Naive thymus-derived CD8-positive, alpha-beta T cell (primary cell): Measurements from ENCODE around the gene ARCN1. TPM values are rescaled to one million over a fixed set of nuclear protein-coding genes. Genes with fewer than 3 reads are reported as not detected.

Source experiments
- ATAC-seq, 2 donors: fragments of 150-1000 bp; cut with Tn5 transposase in 1 of 2; sonication (Bioruptor Pico), chemical (Tn5 transposase) in 1 of 2; 1 replicate in 1 of 2; 2 replicates in 1 of 2; pipeline ENCODE4 v1.10.0; 2021; ENCODE audit warnings: mild to moderate bottlenecking in 2 of 2, moderate library complexity in 2 of 2
- POLR2A ChIA-PET: fragments of 350-600 bp; sonication (Branson Sonifier 250); formaldehyde crosslinking; loops from one replicate; lab custom pipeline; 2021; ENCODE audit warnings: antibody characterized with exemption; lab: Charles Lee
- DNase-seq, 10 donors: peaks; one replicate each; pipeline versions ENCODE4 v3.0.0 to v3.0.0-alpha.2; 2020 to 2022
- H3K27ac Mint-ChIP-seq, 10 donors: one replicate each; pipeline ENCODE4 v1.8.0; 2020 to 2022; ENCODE audit warnings: mild to moderate bottlenecking in 10 of 10, mixed read lengths in 10 of 10, moderate library complexity in 4 of 10, inconsistent platforms in 1 of 10
- H3K27me3 Mint-ChIP-seq, 5 donors: one replicate each; pipeline ENCODE4 v1.8.0; 2021 to 2022; ENCODE audit warnings: mixed read lengths in 5 of 5
- H3K36me3 Mint-ChIP-seq, 3 donors: one replicate each; pipeline ENCODE4 v1.8.0; 2020 to 2022; ENCODE audit warnings: mixed read lengths in 3 of 3, mild to moderate bottlenecking in 2 of 3, inconsistent platforms in 1 of 3
- H3K4me1 Mint-ChIP-seq, 4 donors: one replicate each; pipeline ENCODE4 v1.8.0; 2021 to 2022; ENCODE audit warnings: mixed read lengths in 4 of 4
- H3K4me3 Mint-ChIP-seq, 10 donors: one replicate each; pipeline ENCODE4 v1.8.0; 2020 to 2022; ENCODE audit warnings: mild to moderate bottlenecking in 10 of 10, mixed read lengths in 10 of 10, moderate library complexity in 6 of 10, inconsistent platforms in 1 of 10
- H3K9me3 Mint-ChIP-seq, 9 donors: one replicate each; pipeline ENCODE4 v1.8.0; 2020 to 2022; ENCODE audit warnings: mixed read lengths in 9 of 9, mild to moderate bottlenecking in 3 of 9, inconsistent platforms in 1 of 9, moderate library complexity in 1 of 9
- microRNA-seq: library from miRNA; unstranded; fragments of <30 nt; microRNA quantifications from one replicate; pipeline ENCODE4 v1.2.0, GENCODE V29; 2022; ENCODE audit warnings: borderline microRNAs expressed
- polyA plus RNA-seq, 3 donors: library from polyadenylated mRNA; unstranded; fragments of 300-500 nt; fragmentation: Illumina TruSeq; gene quantifications; one replicate each; pipeline ENCODE4 v1.2.3, GENCODE V29; 2021
- total RNA-seq, 8 experiments: library from RNA in 2 of 8; stranded (reverse) in 2 of 8; gene quantifications; one replicate each; pipeline ENCODE4 v1.2.3 and lab custom pipeline; 2021 to 2026

The ARCN1 gene
- total and polyA plus RNA-seq, 5 experiments from 2014 or later = 106 to 138 (median 121) TPM

GRCh38 chr11:118651820-118652219 lies 79.6 kb downstream of the ARCN1 start:
- H3K27ac Mint-ChIP-seq = no peak overlapping the region
- no peaks in the 10 kb centered on the region for H3K36me3 Mint-ChIP-seq
- no peaks in the 10 kb centered on the region for H3K9me3 Mint-ChIP-seq
- H3K27me3 Mint-ChIP-seq = no peaks in the 10 kb centered on the region
- ATAC-seq (no peak), DNase-seq (no peak)
- peaks cover 7 to 11% (median 8%) of the 10 kb centered on the region in 4 donors for H3K4me1 Mint-ChIP-seq
- no peak overlapping the region for H3K4me3 Mint-ChIP-seq
- POLR2A ChIA-PET = no interaction called here

Small RNAs within 50 kb of the gene (microRNA-seq; reads per million reads assigned to microRNA genes)
- not detected for gene MIR6716

Other genes with a start within 250 kb of the ARCN1 start
- gene CD3D, start 229.7 kb upstream of the ARCN1 start, total RNA-seq = 100 to 1,000 TPM; 355 to 362 TPM
- 1,000 to 10,000 TPM; 1,161 to 1,259 (median 1,215) TPM for gene CD3D, start 229.7 kb upstream of the ARCN1 start, polyA plus RNA-seq
- 100 to 1,000 TPM; 202 to 209 TPM for gene CD3G, start 228.1 kb upstream of the ARCN1 start, total RNA-seq
- 100 to 1,000 TPM; 397 to 400 (median 397) TPM for gene CD3G, start 228.1 kb upstream of the ARCN1 start, polyA plus RNA-seq
- gene UBE4A, start 212.8 kb upstream of the ARCN1 start, total RNA-seq = 10 to 100 TPM; 48.7 to 52.8 TPM
- gene UBE4A, start 212.8 kb upstream of the ARCN1 start, polyA plus RNA-seq = 10 to 100 TPM; 20.7 to 31.0 (median 24.3) TPM
- 100 to 1,000 TPM; 145 to 172 TPM for gene ATP5MG, start 170.8 kb upstream of the ARCN1 start, total RNA-seq
- 100 to 1,000 TPM; 649 to 923 (median 790) TPM for gene ATP5MG, start 170.8 kb upstream of the ARCN1 start, polyA plus RNA-seq
- 100 to 1,000 TPM; 149 to 161 TPM for gene KMT2A, start 135.9 kb upstream of the ARCN1 start, total RNA-seq
- 10 to 100 TPM; 16.9 to 30.5 (median 19.5) TPM for gene KMT2A, start 135.9 kb upstream of the ARCN1 start, polyA plus RNA-seq
- gene TTC36, start 44.9 kb upstream of the ARCN1 start, total RNA-seq = 1 to 10 TPM in 1 of 2 experiments, under 1 TPM in 1; 0.69 to 2.0 TPM
- gene TTC36, start 44.9 kb upstream of the ARCN1 start, polyA plus RNA-seq = under 1 TPM; 0.19 to 0.41 (median 0.39) TPM
- gene TMEM25, start 41.2 kb upstream of the ARCN1 start, total RNA-seq = 10 to 100 TPM; 30.4 to 31.0 TPM
- 10 to 100 TPM; 14.6 to 26.4 (median 15.0) TPM for gene TMEM25, start 41.2 kb upstream of the ARCN1 start, polyA plus RNA-seq
- 10 to 100 TPM; 14.9 to 15.6 TPM for gene IFT46, start 6.5 kb upstream of the ARCN1 start, total RNA-seq
- gene IFT46, start 6.5 kb upstream of the ARCN1 start, polyA plus RNA-seq = 1 to 10 TPM; 6.7 to 8.3 (median 6.7) TPM
- gene PHLDB1, start 35.2 kb downstream of the ARCN1 start, total RNA-seq = 1 to 10 TPM; 3.0 to 4.1 TPM
- gene PHLDB1, start 35.2 kb downstream of the ARCN1 start, polyA plus RNA-seq = under 1 TPM in 2 of 3 donors, not detected in 1; 0.07 to 0.46 TPM
- not detected for gene TREH, start 107.2 kb downstream of the ARCN1 start, total RNA-seq
- gene TREH, start 107.2 kb downstream of the ARCN1 start, polyA plus RNA-seq = not detected
- gene DDX6, start 218.8 kb downstream of the ARCN1 start, total RNA-seq = 100 to 1,000 TPM; 334 to 340 TPM
- 100 to 1,000 TPM in 2 of 3 donors, 10 to 100 TPM in 1; 82.7 to 107 (median 106) TPM for gene DDX6, start 218.8 kb downstream of the ARCN1 start, polyA plus RNA-seq